GM18907 (cell line): ENCODE measurements around the gene ATG4A.

ENCODE experiments used
- ATAC-seq: cut with Tn5 transposase; IDR thresholded peaks from one replicate; pipeline ENCODE4 v1.9.1; 2021; ENCODE audit warnings: mild to moderate bottlenecking, moderate library complexity; ENCODE audit not compliant: unreplicated experiment

ATG4A gene

GRCh38 chrX:108167211-108167872 lies 75.8 kb downstream of the ATG4A start:
- no peak for ATAC-seq

- no peak for ATAC-seq
Measured at GRCh38 chrX:108168961-108169740, 77.6 kb downstream of the ATG4A start.

GRCh38 chrX:108169768-108170167 lies 78.2 kb downstream of the ATG4A start:
- no peak for ATAC-seq

GRCh38 chrX:108171671-108172070 lies 80.1 kb downstream of the ATG4A start:
- no peak for ATAC-seq

GRCh38 chrX:108173874-108174273 lies 82.3 kb downstream of the ATG4A start:
- ATAC-seq: no peak

GRCh38 chrX:108177351-108178142 lies 86.0 kb downstream of the ATG4A start:
- ATAC-seq: no peak

- ATAC-seq: no peak
Measured at GRCh38 chrX:108178143-108178498, 86.5 kb downstream of the ATG4A start.

GRCh38 chrX:108186811-108187210 lies 95.2 kb downstream of the ATG4A start:
- ATAC-seq: no peak

GRCh38 chrX:108198420-108198819 lies 106.8 kb downstream of the ATG4A start:
- ATAC-seq: no peak

GRCh38 chrX:108199041-108199440 lies 107.5 kb downstream of the ATG4A start:
- ATAC-seq: no peak

- ATAC-seq: peak; percentile 73
Measured at GRCh38 chrX:108199691-108200090, 108.1 kb downstream of the ATG4A start.

- no peak for ATAC-seq
Measured at GRCh38 chrX:108203540-108203939, 112.0 kb downstream of the ATG4A start.
